Measurements from ENCODE around the gene RTTN. TPM values are rescaled to one million over a fixed set of nuclear protein-coding genes. Genes with fewer than 3 reads are reported as not detected.
A peak's percentile ranks its signal among the peaks of the same experiment; 100 is the strongest.

Gene RTTN
- 4.1 TPM for polyA plus RNA-seq (2012; ENCODE audit: insufficient read length, low read depth)

DNA sequence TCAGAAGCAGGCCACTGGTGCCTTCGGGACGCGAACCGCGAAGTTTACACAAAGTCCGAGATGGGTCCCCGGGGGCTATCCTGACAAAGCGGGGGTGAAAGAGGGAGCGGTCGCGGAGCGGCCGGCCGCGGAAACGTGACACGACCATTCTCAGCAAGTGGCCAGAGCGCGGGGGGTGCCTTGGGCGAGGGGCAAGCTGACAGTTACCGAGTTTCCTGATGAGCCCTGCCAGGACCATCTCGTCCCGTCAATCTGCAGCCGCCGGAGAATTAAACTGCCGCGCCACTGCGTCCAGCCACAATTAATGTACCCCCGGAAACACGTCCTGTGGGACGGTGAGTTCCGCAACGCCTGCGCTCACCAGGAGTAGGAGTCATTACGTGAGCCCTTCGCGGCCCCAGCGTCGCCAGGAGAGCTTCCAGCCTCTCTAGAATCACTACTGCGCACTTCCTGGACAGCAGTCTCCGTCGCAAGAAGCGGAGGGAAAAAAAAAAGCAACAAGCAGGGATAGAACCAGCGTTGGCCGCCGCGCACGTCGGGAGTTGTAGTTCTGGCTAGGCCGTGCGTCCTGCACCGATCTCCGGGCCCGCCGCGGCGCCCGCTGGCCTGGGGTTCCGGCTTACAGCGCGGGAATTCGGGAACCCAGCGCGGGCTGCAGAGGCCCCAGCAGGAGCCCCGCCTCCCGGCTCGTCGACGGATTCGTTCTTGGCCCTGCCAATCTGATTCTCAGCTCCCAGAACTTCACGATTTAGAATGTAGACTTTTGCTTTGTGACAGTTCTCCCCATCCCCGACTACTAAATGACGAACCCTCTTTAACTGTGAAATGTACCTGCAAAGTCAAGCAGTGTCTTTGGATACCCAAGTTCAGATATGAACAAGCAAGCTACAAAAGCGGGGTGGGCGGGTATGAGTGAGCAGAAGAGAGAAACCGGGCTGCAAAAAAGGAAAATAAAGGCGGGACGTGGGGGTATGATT, at the start of gene RTTN:
TSS of gene RTTN (minus strand) at position 267 of the 977 bp plus-strand sequence. CDS start at position 238, 29 bp downstream.
- TF ChIP-seq TAF1 (IDR thresholded peaks at IDR 0.05; ENCODE audit: borderline replicate concordance, insufficient read depth, low read length) = peak; percentile 83; the same call in 1 of the 2 replicates
- peak; percentile 65 for TF ChIP-seq POLR2AphosphoS5 (IDR thresholded peaks at IDR 0.05; ENCODE audit: low read depth, low read length)
- peak in 1 of 2 experiments; percentile 50; a peak in 1 of 4 replicates for TF ChIP-seq REST (IDR thresholded peaks at IDR 0.05; ENCODE audit: insufficient read depth in 1 of 2, low read depth in 2 of 2, low read length in 2 of 2)
- TF ChIP-seq SIN3A (IDR thresholded peaks at IDR 0.05; ENCODE audit: borderline replicate concordance, insufficient read depth, low read length) = peak; percentile 67; the same call in 1 of the 2 replicates
- peak; percentile 72 for TF ChIP-seq FOXP2 (optimal IDR thresholded peaks at IDR 0.05; ENCODE audit: borderline replicate concordance, extremely low read depth, extremely low read length, insufficient read depth)

GRCh38 chr18:70250781-70251180, 45.3 kb upstream of the RTTN start:
- no peak for TF ChIP-seq POLR2AphosphoS5 (IDR thresholded peaks at IDR 0.05; ENCODE audit: low read depth, low read length)
- no peak for TF ChIP-seq SIN3A (IDR thresholded peaks at IDR 0.05; ENCODE audit: borderline replicate concordance, insufficient read depth, low read length)
- no peak for TF ChIP-seq REST (IDR thresholded peaks at IDR 0.05; ENCODE audit: insufficient read depth in 1 of 2, low read depth in 2 of 2, low read length in 2 of 2)
- no peak for TF ChIP-seq FOXP2 (optimal IDR thresholded peaks at IDR 0.05; ENCODE audit: borderline replicate concordance, extremely low read depth, extremely low read length, insufficient read depth)
- no peak for TF ChIP-seq TAF1 (IDR thresholded peaks at IDR 0.05; ENCODE audit: borderline replicate concordance, insufficient read depth, low read length)

GRCh38 chr18:70249118-70249517, 43.6 kb upstream of the RTTN start:
- TF ChIP-seq FOXP2 (optimal IDR thresholded peaks at IDR 0.05; ENCODE audit: borderline replicate concordance, extremely low read depth, extremely low read length, insufficient read depth) (no peak), TAF1 (IDR thresholded peaks at IDR 0.05; ENCODE audit: borderline replicate concordance, insufficient read depth, low read length) (no peak), SIN3A (IDR thresholded peaks at IDR 0.05; ENCODE audit: borderline replicate concordance, insufficient read depth, low read length) (no peak), POLR2AphosphoS5 (IDR thresholded peaks at IDR 0.05; ENCODE audit: low read depth, low read length) (no peak), REST (IDR thresholded peaks at IDR 0.05; ENCODE audit: insufficient read depth in 1 of 2, low read depth in 2 of 2, low read length in 2 of 2) (no peak)

GRCh38 chr18:70246061-70246466, 40.6 kb upstream of the RTTN start:
- TF ChIP-seq FOXP2 (optimal IDR thresholded peaks at IDR 0.05; ENCODE audit: borderline replicate concordance, extremely low read depth, extremely low read length, insufficient read depth) = no peak
- TF ChIP-seq POLR2AphosphoS5 (IDR thresholded peaks at IDR 0.05; ENCODE audit: low read depth, low read length) = no peak
- no peak for TF ChIP-seq TAF1 (IDR thresholded peaks at IDR 0.05; ENCODE audit: borderline replicate concordance, insufficient read depth, low read length)
- TF ChIP-seq SIN3A (IDR thresholded peaks at IDR 0.05; ENCODE audit: borderline replicate concordance, insufficient read depth, low read length) = no peak

- no peak for TF ChIP-seq FOXP2 (optimal IDR thresholded peaks at IDR 0.05; ENCODE audit: borderline replicate concordance, extremely low read depth, extremely low read length, insufficient read depth)
- TF ChIP-seq TAF1 (IDR thresholded peaks at IDR 0.05; ENCODE audit: borderline replicate concordance, insufficient read depth, low read length) = no peak
- no peak for TF ChIP-seq SIN3A (IDR thresholded peaks at IDR 0.05; ENCODE audit: borderline replicate concordance, insufficient read depth, low read length)
- no peak for TF ChIP-seq REST (IDR thresholded peaks at IDR 0.05; ENCODE audit: insufficient read depth in 1 of 2, low read depth in 2 of 2, low read length in 2 of 2)
- TF ChIP-seq POLR2AphosphoS5 (IDR thresholded peaks at IDR 0.05; ENCODE audit: low read depth, low read length) = no peak
Measured at GRCh38 chr18:70243131-70243929, 37.8 kb upstream of the RTTN start.

Data from PFSK-1 (cell line).